Measurements from ENCODE around the gene HCN2. TPM values are rescaled to one million over a fixed set of nuclear protein-coding genes. Genes with fewer than 3 reads are reported as not detected.

Gene HCN2
- total and polyA plus RNA-seq, 10 of the 15 experiments (the other 5 are each of a cell fraction or from before 2014, with no cell fraction given), result 0.01 to 0.54 (median 0.08) TPM; not detected in 4

DNA sequence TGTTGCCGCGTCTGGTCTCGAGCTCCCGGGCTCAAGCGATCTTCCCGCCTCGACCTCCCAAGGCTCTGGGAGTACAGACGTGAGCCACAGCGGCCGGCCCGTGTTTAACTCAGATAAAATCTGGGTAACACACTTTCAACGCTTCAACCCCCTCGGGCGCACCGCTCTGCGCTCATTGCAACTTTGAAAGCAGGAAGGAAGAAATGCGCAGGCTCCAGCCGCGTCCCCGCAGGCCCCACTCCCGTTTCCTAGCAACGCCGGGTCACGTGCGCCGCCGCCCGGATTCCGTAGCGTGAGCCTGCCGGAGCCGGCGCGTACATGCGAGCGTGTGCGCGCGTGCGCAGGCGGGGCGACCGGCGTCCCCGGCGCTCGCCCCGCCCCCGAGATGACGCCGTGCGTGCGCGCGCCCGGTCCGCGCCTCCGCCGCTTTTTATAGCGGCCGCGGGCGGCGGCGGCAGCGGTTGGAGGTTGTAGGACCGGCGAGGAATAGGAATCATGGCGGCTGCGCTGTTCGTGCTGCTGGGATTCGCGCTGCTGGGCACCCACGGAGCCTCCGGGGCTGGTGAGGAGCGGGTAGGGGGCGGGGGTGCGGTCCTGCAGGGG lies 17.4 kb upstream of the HCN2 start, which contains the start of gene BSG (continued):
- TF ChIP-seq EED (IDR thresholded peaks at IDR 0.05; ENCODE audit: low read depth) (no peak), NFIC (IDR thresholded peaks at IDR 0.05; ENCODE audit: low read depth, low read length) (no peak), GABPA (IDR thresholded peaks at IDR 0.05; ENCODE audit: low read depth) (no peak), POLR2AphosphoS5 (IDR thresholded peaks at IDR 0.05; ENCODE audit: low read length) (peak; percentile 98), PAX8 (IDR thresholded peaks at IDR 0.05) (no peak), HDAC2 (IDR thresholded peaks at IDR 0.05) (no peak), PML (IDR thresholded peaks at IDR 0.05; ENCODE audit: low read length) (peak; percentile 93), ZNF207 (IDR thresholded peaks at IDR 0.05; ENCODE audit: borderline replicate concordance) (peak; percentile 95), YBX1 (IDR thresholded peaks at IDR 0.05) (no peak), CHD4 (IDR thresholded peaks at IDR 0.05) (no peak), STAT1 (conservative IDR thresholded peaks at IDR 0.05) (peak; percentile 77; the same call in 1 of the 2 replicates), HDAC6 (IDR thresholded peaks at IDR 0.05; ENCODE audit: unreplicated experiment) (peak; percentile 84), EP300 (IDR thresholded peaks at IDR 0.05; ENCODE audit: borderline replicate concordance in 1 of 2, control insufficient read depth in 1 of 2, low read depth in 2 of 2, low read length in 2 of 2) (no peak; a peak in 1 of 4 replicates), FOXM1 (IDR thresholded peaks at IDR 0.05; ENCODE audit: low read depth, low read length) (no peak), POLR2AphosphoS2 (IDR thresholded peaks at IDR 0.05; ENCODE audit: low read depth, low read length) (peak; percentile 96), FOS (IDR thresholded peaks at IDR 0.05; ENCODE audit: borderline replicate concordance, extremely low read depth, insufficient read length) (no peak), RFX5 (IDR thresholded peaks at IDR 0.05; ENCODE audit: low read depth, low read length) (no peak), ATF7 (IDR thresholded peaks at IDR 0.05; ENCODE audit: low read depth) (no peak), BACH1 (IDR thresholded peaks at IDR 0.05; ENCODE audit: borderline replicate concordance) (peak; percentile 92), SMAD5 (IDR thresholded peaks at IDR 0.05; ENCODE audit: low read depth) (peak; percentile 93), CHD2 (IDR thresholded peaks at IDR 0.05; ENCODE audit: borderline replicate concordance, low read depth, low read length) (peak; percentile 56; the same call in 1 of the 2 replicates)
- TF ChIP-seq, protein P1, sequence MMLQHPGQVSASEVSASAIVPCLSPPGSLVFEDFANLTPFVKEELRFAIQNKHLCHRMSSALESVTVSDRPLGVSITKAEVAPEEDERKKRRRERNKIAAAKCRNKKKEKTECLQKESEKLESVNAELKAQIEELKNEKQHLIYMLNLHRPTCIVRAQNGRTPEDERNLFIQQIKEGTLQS (IDR thresholded peaks at IDR 0.05; ENCODE audit: borderline replicate concordance, extremely low read depth, low read depth, low read length), result peak; percentile 90; the same call in 1 of the 2 replicates
- TF ChIP-seq, protein P2, sequence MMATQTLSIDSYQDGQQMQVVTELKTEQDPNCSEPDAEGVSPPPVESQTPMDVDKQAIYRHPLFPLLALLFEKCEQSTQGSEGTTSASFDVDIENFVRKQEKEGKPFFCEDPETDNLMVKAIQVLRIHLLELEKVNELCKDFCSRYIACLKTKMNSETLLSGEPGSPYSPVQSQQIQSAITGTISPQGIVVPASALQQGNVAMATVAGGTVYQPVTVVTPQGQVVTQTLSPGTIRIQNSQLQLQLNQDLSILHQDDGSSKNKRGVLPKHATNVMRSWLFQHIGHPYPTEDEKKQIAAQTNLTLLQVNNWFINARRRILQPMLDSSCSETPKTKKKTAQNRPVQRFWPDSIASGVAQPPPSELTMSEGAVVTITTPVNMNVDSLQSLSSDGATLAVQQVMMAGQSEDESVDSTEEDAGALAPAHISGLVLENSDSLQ (IDR thresholded peaks at IDR 0.05), result no peak
- TF ChIP-seq, protein P3, sequence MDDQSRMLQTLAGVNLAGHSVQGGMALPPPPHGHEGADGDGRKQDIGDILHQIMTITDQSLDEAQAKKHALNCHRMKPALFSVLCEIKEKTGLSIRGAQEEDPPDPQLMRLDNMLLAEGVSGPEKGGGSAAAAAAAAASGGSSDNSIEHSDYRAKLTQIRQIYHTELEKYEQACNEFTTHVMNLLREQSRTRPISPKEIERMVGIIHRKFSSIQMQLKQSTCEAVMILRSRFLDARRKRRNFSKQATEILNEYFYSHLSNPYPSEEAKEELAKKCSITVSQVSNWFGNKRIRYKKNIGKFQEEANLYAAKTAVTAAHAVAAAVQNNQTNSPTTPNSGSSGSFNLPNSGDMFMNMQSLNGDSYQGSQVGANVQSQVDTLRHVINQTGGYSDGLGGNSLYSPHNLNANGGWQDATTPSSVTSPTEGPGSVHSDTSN (IDR thresholded peaks at IDR 0.05; ENCODE audit: insufficient replicate concordance, low read depth, low read length), result no peak
- TF ChIP-seq, protein P4, sequence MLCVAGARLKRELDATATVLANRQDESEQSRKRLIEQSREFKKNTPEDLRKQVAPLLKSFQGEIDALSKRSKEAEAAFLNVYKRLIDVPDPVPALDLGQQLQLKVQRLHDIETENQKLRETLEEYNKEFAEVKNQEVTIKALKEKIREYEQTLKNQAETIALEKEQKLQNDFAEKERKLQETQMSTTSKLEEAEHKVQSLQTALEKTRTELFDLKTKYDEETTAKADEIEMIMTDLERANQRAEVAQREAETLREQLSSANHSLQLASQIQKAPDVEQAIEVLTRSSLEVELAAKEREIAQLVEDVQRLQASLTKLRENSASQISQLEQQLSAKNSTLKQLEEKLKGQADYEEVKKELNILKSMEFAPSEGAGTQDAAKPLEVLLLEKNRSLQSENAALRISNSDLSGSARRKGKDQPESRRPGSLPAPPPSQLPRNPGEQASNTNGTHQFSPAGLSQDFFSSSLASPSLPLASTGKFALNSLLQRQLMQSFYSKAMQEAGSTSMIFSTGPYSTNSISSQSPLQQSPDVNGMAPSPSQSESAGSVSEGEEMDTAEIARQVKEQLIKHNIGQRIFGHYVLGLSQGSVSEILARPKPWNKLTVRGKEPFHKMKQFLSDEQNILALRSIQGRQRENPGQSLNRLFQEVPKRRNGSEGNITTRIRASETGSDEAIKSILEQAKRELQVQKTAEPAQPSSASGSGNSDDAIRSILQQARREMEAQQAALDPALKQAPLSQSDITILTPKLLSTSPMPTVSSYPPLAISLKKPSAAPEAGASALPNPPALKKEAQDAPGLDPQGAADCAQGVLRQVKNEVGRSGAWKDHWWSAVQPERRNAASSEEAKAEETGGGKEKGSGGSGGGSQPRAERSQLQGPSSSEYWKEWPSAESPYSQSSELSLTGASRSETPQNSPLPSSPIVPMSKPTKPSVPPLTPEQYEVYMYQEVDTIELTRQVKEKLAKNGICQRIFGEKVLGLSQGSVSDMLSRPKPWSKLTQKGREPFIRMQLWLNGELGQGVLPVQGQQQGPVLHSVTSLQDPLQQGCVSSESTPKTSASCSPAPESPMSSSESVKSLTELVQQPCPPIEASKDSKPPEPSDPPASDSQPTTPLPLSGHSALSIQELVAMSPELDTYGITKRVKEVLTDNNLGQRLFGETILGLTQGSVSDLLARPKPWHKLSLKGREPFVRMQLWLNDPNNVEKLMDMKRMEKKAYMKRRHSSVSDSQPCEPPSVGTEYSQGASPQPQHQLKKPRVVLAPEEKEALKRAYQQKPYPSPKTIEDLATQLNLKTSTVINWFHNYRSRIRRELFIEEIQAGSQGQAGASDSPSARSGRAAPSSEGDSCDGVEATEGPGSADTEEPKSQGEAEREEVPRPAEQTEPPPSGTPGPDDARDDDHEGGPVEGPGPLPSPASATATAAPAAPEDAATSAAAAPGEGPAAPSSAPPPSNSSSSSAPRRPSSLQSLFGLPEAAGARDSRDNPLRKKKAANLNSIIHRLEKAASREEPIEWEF (IDR thresholded peaks at IDR 0.05; ENCODE audit: insufficient replicate concordance, low read depth, low read length), result no peak
